ENCODE results near the gene ETV2. TPM values are rescaled to one million over a fixed set of nuclear protein-coding genes. Genes with fewer than 3 reads are reported as not detected.
A peak's percentile ranks its signal among the peaks of the same experiment; 100 is the strongest.

Gene ETV2
- polyA plus RNA-seq, 1 donor from 2014 or later: 0.58 TPM

DNA sequence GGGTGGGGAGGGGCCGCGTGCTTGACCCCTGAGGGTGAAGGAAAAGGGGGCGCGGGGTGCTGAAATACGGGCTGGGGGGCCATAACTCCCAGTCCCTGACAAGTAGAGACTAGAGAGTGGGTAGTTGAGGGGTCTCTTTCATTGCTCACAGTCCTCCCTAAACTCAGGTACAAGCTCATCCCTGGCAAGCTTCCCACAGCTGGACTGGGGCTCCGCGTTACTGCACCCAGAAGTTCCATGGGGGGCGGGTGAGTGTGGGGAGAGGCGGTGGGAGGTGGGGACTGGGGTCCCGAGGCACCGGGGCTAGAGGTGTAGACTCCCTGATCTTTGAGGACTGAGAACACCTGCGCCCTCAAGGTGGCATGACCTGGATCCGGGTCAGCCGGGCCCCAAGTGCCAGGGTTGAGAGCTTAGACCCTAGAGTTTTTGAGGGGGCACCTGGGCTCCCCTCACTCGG lies 1.3 kb downstream of the ETV2 start:
- TF ChIP-seq, protein P1, sequence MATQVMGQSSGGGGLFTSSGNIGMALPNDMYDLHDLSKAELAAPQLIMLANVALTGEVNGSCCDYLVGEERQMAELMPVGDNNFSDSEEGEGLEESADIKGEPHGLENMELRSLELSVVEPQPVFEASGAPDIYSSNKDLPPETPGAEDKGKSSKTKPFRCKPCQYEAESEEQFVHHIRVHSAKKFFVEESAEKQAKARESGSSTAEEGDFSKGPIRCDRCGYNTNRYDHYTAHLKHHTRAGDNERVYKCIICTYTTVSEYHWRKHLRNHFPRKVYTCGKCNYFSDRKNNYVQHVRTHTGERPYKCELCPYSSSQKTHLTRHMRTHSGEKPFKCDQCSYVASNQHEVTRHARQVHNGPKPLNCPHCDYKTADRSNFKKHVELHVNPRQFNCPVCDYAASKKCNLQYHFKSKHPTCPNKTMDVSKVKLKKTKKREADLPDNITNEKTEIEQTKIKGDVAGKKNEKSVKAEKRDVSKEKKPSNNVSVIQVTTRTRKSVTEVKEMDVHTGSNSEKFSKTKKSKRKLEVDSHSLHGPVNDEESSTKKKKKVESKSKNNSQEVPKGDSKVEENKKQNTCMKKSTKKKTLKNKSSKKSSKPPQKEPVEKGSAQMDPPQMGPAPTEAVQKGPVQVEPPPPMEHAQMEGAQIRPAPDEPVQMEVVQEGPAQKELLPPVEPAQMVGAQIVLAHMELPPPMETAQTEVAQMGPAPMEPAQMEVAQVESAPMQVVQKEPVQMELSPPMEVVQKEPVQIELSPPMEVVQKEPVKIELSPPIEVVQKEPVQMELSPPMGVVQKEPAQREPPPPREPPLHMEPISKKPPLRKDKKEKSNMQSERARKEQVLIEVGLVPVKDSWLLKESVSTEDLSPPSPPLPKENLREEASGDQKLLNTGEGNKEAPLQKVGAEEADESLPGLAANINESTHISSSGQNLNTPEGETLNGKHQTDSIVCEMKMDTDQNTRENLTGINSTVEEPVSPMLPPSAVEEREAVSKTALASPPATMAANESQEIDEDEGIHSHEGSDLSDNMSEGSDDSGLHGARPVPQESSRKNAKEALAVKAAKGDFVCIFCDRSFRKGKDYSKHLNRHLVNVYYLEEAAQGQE (IDR thresholded peaks at IDR 0.05; ENCODE audit: borderline replicate concordance): no peak
- no peak for TF ChIP-seq POLR2AphosphoS5 (IDR thresholded peaks at IDR 0.05)
- TF ChIP-seq RAD21 (conservative IDR thresholded peaks at IDR 0.05): no peak
- no peak for TF ChIP-seq MXI1 (conservative IDR thresholded peaks at IDR 0.05; ENCODE audit: poor library complexity, severe bottlenecking)
- no peak for TF ChIP-seq EZH2 (IDR thresholded peaks at IDR 0.05; ENCODE audit: borderline replicate concordance, insufficient read depth, low read length, poor library complexity, severe bottlenecking)
- Histone ChIP-seq H3F3A (ENCODE audit: insufficient read depth, low read length, poor library complexity, severe bottlenecking) (no peaks in the 10 kb centered on the region), H3K36me3 (ENCODE audit: insufficient read depth, low read length) (no peaks in the 10 kb centered on the region), H3K27ac (ENCODE audit: low read length) (no peak overlapping the region), H4K20me1 (ENCODE audit: insufficient read depth) (no peaks in the 10 kb centered on the region), H3K79me2 (replicated peaks; ENCODE audit: insufficient read depth, low read length) (no peaks in the 10 kb centered on the region), H3K9me3 (ENCODE audit: low read length) (no peaks in the 10 kb centered on the region), H3K4me2 (ENCODE audit: low read length) (no peak overlapping the region), H3K4me3 (ENCODE audit: low read length) (peak overlapping the region; percentile 63), H2AFZ (ENCODE audit: low read depth, low read length) (no peak overlapping the region), H3K27me3 (ENCODE audit: insufficient read depth, low read depth, low read length) (peaks cover 22% of the 10 kb centered on the region), H3K9ac (ENCODE audit: low read length) (peak overlapping the region; percentile 42), H3K9me2 (ENCODE audit: insufficient read depth, low read length) (no peaks in the 10 kb centered on the region)

DNA sequence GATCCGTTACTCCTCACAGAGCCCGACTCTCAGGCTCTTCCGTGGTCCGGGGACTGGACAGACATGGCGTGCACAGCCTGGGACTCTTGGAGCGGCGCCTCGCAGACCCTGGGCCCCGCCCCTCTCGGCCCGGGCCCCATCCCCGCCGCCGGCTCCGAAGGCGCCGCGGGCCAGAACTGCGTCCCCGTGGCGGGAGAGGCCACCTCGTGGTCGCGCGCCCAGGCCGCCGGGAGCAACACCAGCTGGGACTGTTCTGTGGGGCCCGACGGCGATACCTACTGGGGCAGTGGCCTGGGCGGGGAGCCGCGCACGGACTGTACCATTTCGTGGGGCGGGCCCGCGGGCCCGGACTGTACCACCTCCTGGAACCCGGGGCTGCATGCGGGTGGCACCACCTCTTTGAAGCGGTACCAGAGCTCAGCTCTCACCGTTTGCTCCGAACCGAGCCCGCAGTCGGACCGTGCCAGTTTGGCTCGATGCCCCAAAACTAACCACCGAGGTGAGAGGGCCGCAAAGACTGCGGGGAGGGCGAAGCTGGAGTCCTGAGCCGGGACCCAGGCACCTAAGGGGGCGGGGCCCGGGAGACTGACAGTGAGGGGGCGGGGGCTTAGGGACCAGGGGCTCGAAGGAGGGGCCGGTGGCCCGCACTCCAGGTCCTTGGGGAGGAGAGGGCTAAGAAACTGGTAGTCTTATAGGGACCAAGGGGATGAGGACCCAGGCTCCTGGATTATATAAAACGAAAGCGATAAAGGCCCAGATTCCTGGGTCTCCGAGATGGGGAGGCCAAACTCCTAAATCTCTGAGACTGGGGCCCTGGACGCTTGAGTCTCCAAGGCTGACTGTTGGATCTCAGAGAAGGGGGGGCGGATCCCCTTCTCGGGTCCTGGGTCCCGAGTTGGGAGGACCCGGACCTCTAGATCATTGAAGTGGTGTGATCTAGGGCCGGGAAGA lies 2.0 kb downstream of the ETV2 start:
- H2AFZ ChIP-seq (ENCODE audit: low read depth, low read length): no peak overlapping the region
- no peaks in the 10 kb centered on the region for H3K9me3 ChIP-seq (ENCODE audit: low read length)
- H3K27ac ChIP-seq (ENCODE audit: low read length): no peak overlapping the region
- TF ChIP-seq TAF1 (IDR thresholded peaks at IDR 0.05; ENCODE audit: low read depth): no peak
- TF ChIP-seq POLR2AphosphoS5 (IDR thresholded peaks at IDR 0.05): no peak
- TF ChIP-seq EP300 (conservative IDR thresholded peaks at IDR 0.05; ENCODE audit: poor library complexity, severe bottlenecking): no peak
- TF ChIP-seq MXI1 (conservative IDR thresholded peaks at IDR 0.05; ENCODE audit: poor library complexity, severe bottlenecking): no peak
- TF ChIP-seq, protein P2, sequence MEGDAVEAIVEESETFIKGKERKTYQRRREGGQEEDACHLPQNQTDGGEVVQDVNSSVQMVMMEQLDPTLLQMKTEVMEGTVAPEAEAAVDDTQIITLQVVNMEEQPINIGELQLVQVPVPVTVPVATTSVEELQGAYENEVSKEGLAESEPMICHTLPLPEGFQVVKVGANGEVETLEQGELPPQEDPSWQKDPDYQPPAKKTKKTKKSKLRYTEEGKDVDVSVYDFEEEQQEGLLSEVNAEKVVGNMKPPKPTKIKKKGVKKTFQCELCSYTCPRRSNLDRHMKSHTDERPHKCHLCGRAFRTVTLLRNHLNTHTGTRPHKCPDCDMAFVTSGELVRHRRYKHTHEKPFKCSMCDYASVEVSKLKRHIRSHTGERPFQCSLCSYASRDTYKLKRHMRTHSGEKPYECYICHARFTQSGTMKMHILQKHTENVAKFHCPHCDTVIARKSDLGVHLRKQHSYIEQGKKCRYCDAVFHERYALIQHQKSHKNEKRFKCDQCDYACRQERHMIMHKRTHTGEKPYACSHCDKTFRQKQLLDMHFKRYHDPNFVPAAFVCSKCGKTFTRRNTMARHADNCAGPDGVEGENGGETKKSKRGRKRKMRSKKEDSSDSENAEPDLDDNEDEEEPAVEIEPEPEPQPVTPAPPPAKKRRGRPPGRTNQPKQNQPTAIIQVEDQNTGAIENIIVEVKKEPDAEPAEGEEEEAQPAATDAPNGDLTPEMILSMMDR (IDR thresholded peaks at IDR 0.05; ENCODE audit: poor library complexity, severe bottlenecking): no peak
- no peak for TF ChIP-seq RAD21 (conservative IDR thresholded peaks at IDR 0.05)
- TF ChIP-seq, protein P1 (IDR thresholded peaks at IDR 0.05; ENCODE audit: borderline replicate concordance): no peak
- no peak for TF ChIP-seq SMC3 (conservative IDR thresholded peaks at IDR 0.05; ENCODE audit: poor library complexity)
- no peak for TF ChIP-seq EZH2 (IDR thresholded peaks at IDR 0.05; ENCODE audit: borderline replicate concordance, insufficient read depth, low read length, poor library complexity, severe bottlenecking)
- peak overlapping the region; percentile 42 for H3K9ac ChIP-seq (ENCODE audit: low read length)
- no peaks in the 10 kb centered on the region for H4K20me1 ChIP-seq (ENCODE audit: insufficient read depth)
- no peaks in the 10 kb centered on the region for H3F3A ChIP-seq (ENCODE audit: insufficient read depth, low read length, poor library complexity, severe bottlenecking)
- H3K4me2 ChIP-seq (ENCODE audit: low read length): no peak overlapping the region
- H3K36me3 ChIP-seq (ENCODE audit: insufficient read depth, low read length): no peaks in the 10 kb centered on the region
- peaks cover 22% of the 10 kb centered on the region for H3K27me3 ChIP-seq (ENCODE audit: insufficient read depth, low read depth, low read length)
- H3K9me2 ChIP-seq (ENCODE audit: insufficient read depth, low read length): no peaks in the 10 kb centered on the region
- H3K79me2 ChIP-seq (replicated peaks; ENCODE audit: insufficient read depth, low read length): peaks cover 1% of the 10 kb centered on the region
- H3K4me3 ChIP-seq (ENCODE audit: low read length): peak overlapping the region; percentile 63
